ENCODE measurements around the gene LTB4R2.

Gene LTB4R2

GRCh38 chr14:24290746-24291145 is 19.2 kb upstream of the LTB4R2 start:
- Histone ChIP-seq H3K4me1 (ENCODE audit: insufficient read depth, low read length, severe bottlenecking) (no peaks in the 10 kb centered on the region), H3K27me3 (ENCODE audit: insufficient read depth, low read length) (no peaks in the 10 kb centered on the region), H3F3A (ENCODE audit: insufficient read depth, low read length) (no peaks in the 10 kb centered on the region), H3K79me2 (ENCODE audit: insufficient read depth, low read length) (no peaks in the 10 kb centered on the region), H2AFZ (ENCODE audit: low read length) (no peak overlapping the region), H3K27ac (ENCODE audit: low read depth, low read length, poor library complexity, severe bottlenecking) (no peak overlapping the region), H4K20me1 (ENCODE audit: insufficient read depth, low read length) (no peaks in the 10 kb centered on the region), H3K4me3 (ENCODE audit: low read depth, low read length, poor library complexity, severe bottlenecking) (no peak overlapping the region), H3K9me3 (ENCODE audit: low read length) (no peaks in the 10 kb centered on the region), H3K4me2 (ENCODE audit: low read length) (no peak overlapping the region), H3K9me2 (ENCODE audit: low read depth, low read length) (no peaks in the 10 kb centered on the region), H3K9ac (ENCODE audit: low read length) (no peak overlapping the region), H3K36me3 (ENCODE audit: insufficient read depth, low read length) (peaks cover 37% of the 10 kb centered on the region)
- no peak for TF ChIP-seq EZH2 (IDR thresholded peaks at IDR 0.05; ENCODE audit: borderline replicate concordance, low read length)
- TF ChIP-seq, protein P1, sequence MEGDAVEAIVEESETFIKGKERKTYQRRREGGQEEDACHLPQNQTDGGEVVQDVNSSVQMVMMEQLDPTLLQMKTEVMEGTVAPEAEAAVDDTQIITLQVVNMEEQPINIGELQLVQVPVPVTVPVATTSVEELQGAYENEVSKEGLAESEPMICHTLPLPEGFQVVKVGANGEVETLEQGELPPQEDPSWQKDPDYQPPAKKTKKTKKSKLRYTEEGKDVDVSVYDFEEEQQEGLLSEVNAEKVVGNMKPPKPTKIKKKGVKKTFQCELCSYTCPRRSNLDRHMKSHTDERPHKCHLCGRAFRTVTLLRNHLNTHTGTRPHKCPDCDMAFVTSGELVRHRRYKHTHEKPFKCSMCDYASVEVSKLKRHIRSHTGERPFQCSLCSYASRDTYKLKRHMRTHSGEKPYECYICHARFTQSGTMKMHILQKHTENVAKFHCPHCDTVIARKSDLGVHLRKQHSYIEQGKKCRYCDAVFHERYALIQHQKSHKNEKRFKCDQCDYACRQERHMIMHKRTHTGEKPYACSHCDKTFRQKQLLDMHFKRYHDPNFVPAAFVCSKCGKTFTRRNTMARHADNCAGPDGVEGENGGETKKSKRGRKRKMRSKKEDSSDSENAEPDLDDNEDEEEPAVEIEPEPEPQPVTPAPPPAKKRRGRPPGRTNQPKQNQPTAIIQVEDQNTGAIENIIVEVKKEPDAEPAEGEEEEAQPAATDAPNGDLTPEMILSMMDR (IDR thresholded peaks at IDR 0.05; ENCODE audit: low read length): no peak

DNA sequence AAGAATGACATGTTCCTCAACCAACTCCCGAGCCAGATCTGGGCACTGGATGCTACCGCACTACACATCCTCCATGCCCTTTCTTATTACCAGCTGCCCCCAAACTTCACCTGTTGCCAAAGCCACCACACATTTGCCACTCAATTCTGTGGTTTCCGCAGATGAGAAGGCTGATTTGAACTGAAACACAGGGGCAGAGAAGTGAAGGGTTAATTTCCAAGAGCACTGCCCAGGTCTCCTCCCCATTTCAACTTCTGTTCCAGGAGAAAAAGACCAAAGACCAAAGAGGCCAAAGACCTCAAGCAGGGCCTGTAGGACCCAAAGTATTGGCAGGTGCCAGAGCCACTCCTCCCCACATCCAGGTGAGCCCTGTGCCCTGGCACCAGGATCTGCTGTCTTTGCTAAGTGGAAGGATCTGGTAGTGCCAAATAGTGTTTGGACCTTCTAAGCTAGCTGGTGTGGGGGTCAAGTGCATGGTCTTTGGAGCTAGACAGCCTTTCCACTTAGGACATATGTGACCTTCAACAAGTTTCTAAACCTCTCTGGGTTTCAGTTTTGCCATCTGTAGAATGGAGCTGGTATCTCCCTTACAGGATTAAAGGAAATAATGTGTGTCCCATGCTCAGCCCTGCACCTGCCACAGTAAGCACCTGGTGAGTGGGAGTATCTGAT is 18.4 kb upstream of the LTB4R2 start:
- no peaks in the 10 kb centered on the region for H3K4me1 ChIP-seq (ENCODE audit: insufficient read depth, low read length, severe bottlenecking)
- H3K9ac ChIP-seq (ENCODE audit: low read length): no peak overlapping the region
- H3K4me2 ChIP-seq (ENCODE audit: low read length): no peak overlapping the region
- H3K9me2 ChIP-seq (ENCODE audit: low read depth, low read length): no peaks in the 10 kb centered on the region
- no peaks in the 10 kb centered on the region for H4K20me1 ChIP-seq (ENCODE audit: insufficient read depth, low read length)
- no peak overlapping the region for H3K4me3 ChIP-seq (ENCODE audit: low read depth, low read length, poor library complexity, severe bottlenecking)
- peaks cover 45% of the 10 kb centered on the region for H3K36me3 ChIP-seq (ENCODE audit: insufficient read depth, low read length)
- no peaks in the 10 kb centered on the region for H3F3A ChIP-seq (ENCODE audit: insufficient read depth, low read length)
- H3K9me3 ChIP-seq (ENCODE audit: low read length): no peaks in the 10 kb centered on the region
- no peaks in the 10 kb centered on the region for H3K27me3 ChIP-seq (ENCODE audit: insufficient read depth, low read length)
- TF ChIP-seq EZH2 (IDR thresholded peaks at IDR 0.05; ENCODE audit: borderline replicate concordance, low read length): no peak
- TF ChIP-seq, protein P1 (IDR thresholded peaks at IDR 0.05; ENCODE audit: low read length): no peak
- H3K79me2 ChIP-seq (ENCODE audit: insufficient read depth, low read length): no peaks in the 10 kb centered on the region
- no peak overlapping the region for H3K27ac ChIP-seq (ENCODE audit: low read depth, low read length, poor library complexity, severe bottlenecking)
- no peak overlapping the region for H2AFZ ChIP-seq (ENCODE audit: low read length)

- Histone ChIP-seq H3F3A (ENCODE audit: insufficient read depth, low read length) (no peaks in the 10 kb centered on the region), H3K36me3 (ENCODE audit: insufficient read depth, low read length) (peaks cover 47% of the 10 kb centered on the region), H3K27ac (ENCODE audit: low read depth, low read length, poor library complexity, severe bottlenecking) (no peak overlapping the region), H3K4me1 (ENCODE audit: insufficient read depth, low read length, severe bottlenecking) (no peaks in the 10 kb centered on the region), H2AFZ (ENCODE audit: low read length) (no peak overlapping the region), H3K9me2 (ENCODE audit: low read depth, low read length) (no peaks in the 10 kb centered on the region), H3K9me3 (ENCODE audit: low read length) (no peaks in the 10 kb centered on the region), H3K4me3 (ENCODE audit: low read depth, low read length, poor library complexity, severe bottlenecking) (no peak overlapping the region), H3K27me3 (ENCODE audit: insufficient read depth, low read length) (no peaks in the 10 kb centered on the region), H3K4me2 (ENCODE audit: low read length) (no peak overlapping the region), H3K79me2 (ENCODE audit: insufficient read depth, low read length) (no peaks in the 10 kb centered on the region), H4K20me1 (ENCODE audit: insufficient read depth, low read length) (no peaks in the 10 kb centered on the region), H3K9ac (ENCODE audit: low read length) (no peak overlapping the region)
- TF ChIP-seq, protein P1 (IDR thresholded peaks at IDR 0.05; ENCODE audit: low read length): no peak
- TF ChIP-seq EZH2 (IDR thresholded peaks at IDR 0.05; ENCODE audit: borderline replicate concordance, low read length): no peak
Observed at GRCh38 chr14:24292118-24292807, 17.7 kb upstream of the LTB4R2 start.

All from OCI-LY1 (cell line).